Measurements from ENCODE around the gene PLS3.

GRCh38 chrX:115689931-115690330, 129.0 kb downstream of the PLS3 start:
- TF ChIP-seq, protein P1, sequence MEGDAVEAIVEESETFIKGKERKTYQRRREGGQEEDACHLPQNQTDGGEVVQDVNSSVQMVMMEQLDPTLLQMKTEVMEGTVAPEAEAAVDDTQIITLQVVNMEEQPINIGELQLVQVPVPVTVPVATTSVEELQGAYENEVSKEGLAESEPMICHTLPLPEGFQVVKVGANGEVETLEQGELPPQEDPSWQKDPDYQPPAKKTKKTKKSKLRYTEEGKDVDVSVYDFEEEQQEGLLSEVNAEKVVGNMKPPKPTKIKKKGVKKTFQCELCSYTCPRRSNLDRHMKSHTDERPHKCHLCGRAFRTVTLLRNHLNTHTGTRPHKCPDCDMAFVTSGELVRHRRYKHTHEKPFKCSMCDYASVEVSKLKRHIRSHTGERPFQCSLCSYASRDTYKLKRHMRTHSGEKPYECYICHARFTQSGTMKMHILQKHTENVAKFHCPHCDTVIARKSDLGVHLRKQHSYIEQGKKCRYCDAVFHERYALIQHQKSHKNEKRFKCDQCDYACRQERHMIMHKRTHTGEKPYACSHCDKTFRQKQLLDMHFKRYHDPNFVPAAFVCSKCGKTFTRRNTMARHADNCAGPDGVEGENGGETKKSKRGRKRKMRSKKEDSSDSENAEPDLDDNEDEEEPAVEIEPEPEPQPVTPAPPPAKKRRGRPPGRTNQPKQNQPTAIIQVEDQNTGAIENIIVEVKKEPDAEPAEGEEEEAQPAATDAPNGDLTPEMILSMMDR (IDR thresholded peaks at IDR 0.05): no peak
- no peak for TF ChIP-seq POLR2A (IDR thresholded peaks at IDR 0.05)
- TF ChIP-seq POLR2AphosphoS5 (IDR thresholded peaks at IDR 0.05): no peak
- no peak for TF ChIP-seq EP300 (IDR thresholded peaks at IDR 0.05)

All from suprapubic skin (tissue), 4 donors.